ENCODE results near the gene ATP10A.

DNA sequence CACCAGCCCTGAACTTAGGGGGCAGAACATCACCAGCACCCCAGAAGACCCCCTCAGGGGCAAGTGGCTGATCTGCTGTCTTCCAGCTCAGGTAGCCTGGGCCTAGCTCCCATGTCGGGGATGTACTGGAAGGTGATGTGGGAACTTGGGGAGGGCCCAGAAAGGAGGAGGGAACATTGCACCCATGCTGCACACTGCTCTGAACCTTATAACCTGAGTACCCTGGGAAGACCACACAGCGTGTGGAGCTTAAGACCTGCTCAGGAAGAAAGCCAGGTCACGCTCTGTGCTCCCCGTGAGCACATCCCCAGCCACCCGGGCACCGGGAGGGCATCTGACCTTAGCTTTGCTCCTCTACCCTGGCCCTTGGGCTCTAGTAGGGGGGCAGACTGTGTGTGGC, 159.4 kb downstream of the ATP10A start:
- TF ChIP-seq, protein P1, sequence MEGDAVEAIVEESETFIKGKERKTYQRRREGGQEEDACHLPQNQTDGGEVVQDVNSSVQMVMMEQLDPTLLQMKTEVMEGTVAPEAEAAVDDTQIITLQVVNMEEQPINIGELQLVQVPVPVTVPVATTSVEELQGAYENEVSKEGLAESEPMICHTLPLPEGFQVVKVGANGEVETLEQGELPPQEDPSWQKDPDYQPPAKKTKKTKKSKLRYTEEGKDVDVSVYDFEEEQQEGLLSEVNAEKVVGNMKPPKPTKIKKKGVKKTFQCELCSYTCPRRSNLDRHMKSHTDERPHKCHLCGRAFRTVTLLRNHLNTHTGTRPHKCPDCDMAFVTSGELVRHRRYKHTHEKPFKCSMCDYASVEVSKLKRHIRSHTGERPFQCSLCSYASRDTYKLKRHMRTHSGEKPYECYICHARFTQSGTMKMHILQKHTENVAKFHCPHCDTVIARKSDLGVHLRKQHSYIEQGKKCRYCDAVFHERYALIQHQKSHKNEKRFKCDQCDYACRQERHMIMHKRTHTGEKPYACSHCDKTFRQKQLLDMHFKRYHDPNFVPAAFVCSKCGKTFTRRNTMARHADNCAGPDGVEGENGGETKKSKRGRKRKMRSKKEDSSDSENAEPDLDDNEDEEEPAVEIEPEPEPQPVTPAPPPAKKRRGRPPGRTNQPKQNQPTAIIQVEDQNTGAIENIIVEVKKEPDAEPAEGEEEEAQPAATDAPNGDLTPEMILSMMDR (IDR thresholded peaks at IDR 0.05), result no peak
- TF ChIP-seq POLR2A (IDR thresholded peaks at IDR 0.05) (no peak), EP300 (IDR thresholded peaks at IDR 0.05; ENCODE audit: low read depth) (no peak)
